Measurements from ENCODE around the gene HSD17B14. TPM values are rescaled to one million over a fixed set of nuclear protein-coding genes. Genes with fewer than 3 reads are reported as not detected.

Gene HSD17B14
- total RNA-seq, 1 experiment from 2014 or later = 3.9 TPM

GRCh38 chr19:48837051-48837524, 797 bp upstream of the HSD17B14 start (continued):
- TF ChIP-seq REST (IDR thresholded peaks at IDR 0.05; ENCODE audit: low read depth) (no peak), CEBPB (IDR thresholded peaks at IDR 0.05; ENCODE audit: low read depth) (no peak), POLR2A (IDR thresholded peaks at IDR 0.05; ENCODE audit: borderline replicate concordance, extremely low read depth, insufficient read depth, insufficient read length) (no peak), EZH2phosphoT487 (IDR thresholded peaks at IDR 0.05; ENCODE audit: borderline replicate concordance) (no peak), EZH2 (IDR thresholded peaks at IDR 0.05) (no peak), SP1 (IDR thresholded peaks at IDR 0.05; ENCODE audit: low read depth) (no peak), RAD21 (IDR thresholded peaks at IDR 0.05; ENCODE audit: low read depth) (no peak)

GRCh38 chr19:48835734-48836088, 580 bp downstream of the HSD17B14 start:
- Histone ChIP-seq H3K4me3 (replicated peaks in 1 of 2; ENCODE audit: low read depth in 1 of 2, low read length in 2 of 2) (peak overlapping the region; percentile 29 to 35; a peak in 3 of 4 replicates), H3K36me3 (ENCODE audit: control insufficient read depth in 1 of 2, insufficient read depth in 2 of 2, low read length in 2 of 2) (peaks cover 0 to 4% of the 10 kb centered on the region in 2 experiments; a peak in 1 of 4 replicates), H3K9ac (ENCODE audit: low read length) (no peak overlapping the region), H3K9me3 (ENCODE audit: control insufficient read depth in 1 of 2, insufficient read depth in 1 of 2, low read depth in 1 of 2, low read length in 2 of 2) (no peaks in the 10 kb centered on the region), H3K27me3 (ENCODE audit: insufficient read depth, low read length) (no peaks in the 10 kb centered on the region), H3K9me2 (ENCODE audit: insufficient read depth) (no peaks in the 10 kb centered on the region), H3K27ac (ENCODE audit: low read depth, low read length) (peak overlapping the region; percentile 56), H3K4me2 (ENCODE audit: low read length) (peak overlapping the region; percentile 52), H3K4me1 (ENCODE audit: control insufficient read depth in 1 of 2, insufficient read depth in 2 of 2, low read length in 2 of 2) (peaks cover 5 to 23% of the 10 kb centered on the region in 2 experiments; a peak in 3 of 4 replicates), H2AFZ (ENCODE audit: low read depth, low read length, poor library complexity, severe bottlenecking) (no peak overlapping the region), H3K79me2 (ENCODE audit: insufficient read depth, low read length) (no peaks in the 10 kb centered on the region), H4K20me1 (ENCODE audit: insufficient read depth) (no peaks in the 10 kb centered on the region)
- ChIA-PET POLR2A (no interaction called here), RAD21 (ENCODE audit: low non-redundant PET in 1 of 2, low total read pairs in 2 of 2, uncharacterized antibody in 2 of 2, unreplicated experiment in 2 of 2) (interaction anchor here (1.0 to 1.2 kb wide), 3 partner anchors 40 to 47 kb away, joined by 3 to 6 read pairs (median 4); no protein-coding TSS in a partner anchor), CTCF (interaction anchor here (0.8 to 1.6 kb wide), 6 partner anchors 8 to 135 kb away, joined by 3 to 8 read pairs (median 4); no protein-coding TSS in a partner anchor)
- no TSS peak for BruUV-seq (replicated peaks)
- peak; percentile 93 for ATAC-seq
- intact Hi-C loops (cut with micrococcal nuclease) = loop anchor here (1.0 to 2.0 kb wide), 4 partner anchors 40 to 189 kb away; partner anchors contain the start of gene CA11
- peak; percentile 76 for DNase-seq (ENCODE audit: low read depth, low spot score)
- TF ChIP-seq ZFX (IDR thresholded peaks at IDR 0.05) (no peak), EGR1 (IDR thresholded peaks at IDR 0.05; ENCODE audit: low read depth) (no peak), POLR2A (IDR thresholded peaks at IDR 0.05; ENCODE audit: borderline replicate concordance, extremely low read depth, insufficient read depth, insufficient read length) (no peak), RAD21 (IDR thresholded peaks at IDR 0.05; ENCODE audit: low read depth) (peak; percentile 97), SP1 (IDR thresholded peaks at IDR 0.05; ENCODE audit: low read depth) (no peak), CTCF (IDR thresholded peaks at IDR 0.05 in 2 of 3, conservative IDR thresholded peaks at IDR 0.05 in 1 of 3; ENCODE audit: borderline replicate concordance in 1 of 3, insufficient read depth in 1 of 3, low read depth in 2 of 3, low read length in 2 of 3) (peak; percentile 86 to 92 (median 91)), MAX (IDR thresholded peaks at IDR 0.05) (no peak), FOSL1 (IDR thresholded peaks at IDR 0.05; ENCODE audit: low read depth) (no peak), ELF1 (IDR thresholded peaks at IDR 0.05; ENCODE audit: borderline replicate concordance, low read depth) (no peak), EZH2phosphoT487 (IDR thresholded peaks at IDR 0.05; ENCODE audit: borderline replicate concordance) (no peak), SRF (IDR thresholded peaks at IDR 0.05; ENCODE audit: low read depth) (no peak), CBX3 (IDR thresholded peaks at IDR 0.05; ENCODE audit: low read depth) (no peak), REST (IDR thresholded peaks at IDR 0.05; ENCODE audit: low read depth) (no peak), JUND (IDR thresholded peaks at IDR 0.05) (no peak)

All from HCT116 (cell line).